ENCODE data around the gene UBE2E3.

DNA sequence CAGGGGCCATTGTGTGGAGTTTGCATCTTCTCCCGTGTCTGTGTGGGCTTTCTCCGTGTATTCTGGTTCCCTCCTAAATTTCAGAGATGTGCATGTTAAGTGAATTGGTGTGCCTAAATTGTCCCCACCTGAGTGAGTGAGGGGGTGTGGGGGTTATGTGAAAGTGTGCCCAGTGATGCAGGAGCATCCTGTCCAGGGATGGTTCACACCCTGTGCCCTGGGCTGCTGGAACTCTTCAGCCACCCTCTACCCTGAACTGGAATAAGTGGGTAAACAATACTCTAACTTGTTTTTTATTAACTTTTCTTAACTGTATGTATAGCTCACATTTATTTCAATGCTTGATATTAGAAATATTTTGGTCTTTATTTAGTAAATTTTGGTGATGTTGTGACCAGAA is 56.0 kb downstream of the UBE2E3 start:
- TF ChIP-seq, protein P1, sequence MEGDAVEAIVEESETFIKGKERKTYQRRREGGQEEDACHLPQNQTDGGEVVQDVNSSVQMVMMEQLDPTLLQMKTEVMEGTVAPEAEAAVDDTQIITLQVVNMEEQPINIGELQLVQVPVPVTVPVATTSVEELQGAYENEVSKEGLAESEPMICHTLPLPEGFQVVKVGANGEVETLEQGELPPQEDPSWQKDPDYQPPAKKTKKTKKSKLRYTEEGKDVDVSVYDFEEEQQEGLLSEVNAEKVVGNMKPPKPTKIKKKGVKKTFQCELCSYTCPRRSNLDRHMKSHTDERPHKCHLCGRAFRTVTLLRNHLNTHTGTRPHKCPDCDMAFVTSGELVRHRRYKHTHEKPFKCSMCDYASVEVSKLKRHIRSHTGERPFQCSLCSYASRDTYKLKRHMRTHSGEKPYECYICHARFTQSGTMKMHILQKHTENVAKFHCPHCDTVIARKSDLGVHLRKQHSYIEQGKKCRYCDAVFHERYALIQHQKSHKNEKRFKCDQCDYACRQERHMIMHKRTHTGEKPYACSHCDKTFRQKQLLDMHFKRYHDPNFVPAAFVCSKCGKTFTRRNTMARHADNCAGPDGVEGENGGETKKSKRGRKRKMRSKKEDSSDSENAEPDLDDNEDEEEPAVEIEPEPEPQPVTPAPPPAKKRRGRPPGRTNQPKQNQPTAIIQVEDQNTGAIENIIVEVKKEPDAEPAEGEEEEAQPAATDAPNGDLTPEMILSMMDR (IDR thresholded peaks at IDR 0.05; ENCODE audit: low read depth, low read length), result no peak
- no peak for TF ChIP-seq POLR2A (IDR thresholded peaks at IDR 0.05; ENCODE audit: extremely low read depth, insufficient read length)

Measured in NB4 (cell line).